ENCODE results near the gene ZNF618. TPM values are rescaled to one million over a fixed set of nuclear protein-coding genes. Genes with fewer than 3 reads are reported as not detected.

Gene ZNF618
- total RNA-seq, 1 experiment from 2014 or later: 22.0 TPM

DNA sequence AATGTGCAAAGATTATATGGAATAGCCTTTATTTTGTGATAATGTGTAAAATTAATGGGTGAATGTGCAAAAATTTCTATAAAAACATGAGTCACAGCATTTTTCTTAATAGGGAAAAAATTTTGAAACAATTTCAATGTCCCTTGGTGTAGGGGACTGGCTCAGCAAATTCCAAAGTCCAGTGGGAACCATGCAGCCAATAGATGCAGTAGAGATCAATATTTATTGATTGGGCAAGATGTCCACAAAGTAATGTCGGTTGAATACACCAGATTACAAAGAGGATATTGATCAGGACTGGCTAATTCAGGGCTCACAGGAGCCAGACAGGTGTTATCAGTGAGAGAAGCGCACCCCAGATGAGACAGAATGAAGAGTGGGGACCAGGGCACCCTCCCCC, 139.5 kb downstream of the ZNF618 start:
- ATAC-seq (no peak), DNase-seq (ENCODE audit: low spot score) (no peak)
- no peaks in the 10 kb centered on the region for H3K27me3 Mint-ChIP-seq (ENCODE audit: low read depth)
- H3K4me3 Mint-ChIP-seq: no peak overlapping the region
- ChIA-PET POLR2A (no interaction called here), CTCF (no interaction called here)
- peaks cover 11% of the 10 kb centered on the region for H3K9me3 Mint-ChIP-seq
- no peak overlapping the region for H3K27ac Mint-ChIP-seq
- H3K36me3 Mint-ChIP-seq: peaks cover 28% of the 10 kb centered on the region
- TF ChIP-seq ZNF317 (CRISPR knock-in tag; IDR thresholded peaks at IDR 0.05; ENCODE audit: borderline replicate concordance, low read depth): no peak
- TF ChIP-seq MXD4 (CRISPR knock-in tag; IDR thresholded peaks at IDR 0.05; ENCODE audit: borderline replicate concordance): no peak
- TF ChIP-seq JAZF1 (CRISPR knock-in tag; IDR thresholded peaks at IDR 0.05): no peak
- no peak for TF ChIP-seq KAT7 (CRISPR knock-in tag; IDR thresholded peaks at IDR 0.05; ENCODE audit: borderline replicate concordance)
- TF ChIP-seq, protein P1, sequence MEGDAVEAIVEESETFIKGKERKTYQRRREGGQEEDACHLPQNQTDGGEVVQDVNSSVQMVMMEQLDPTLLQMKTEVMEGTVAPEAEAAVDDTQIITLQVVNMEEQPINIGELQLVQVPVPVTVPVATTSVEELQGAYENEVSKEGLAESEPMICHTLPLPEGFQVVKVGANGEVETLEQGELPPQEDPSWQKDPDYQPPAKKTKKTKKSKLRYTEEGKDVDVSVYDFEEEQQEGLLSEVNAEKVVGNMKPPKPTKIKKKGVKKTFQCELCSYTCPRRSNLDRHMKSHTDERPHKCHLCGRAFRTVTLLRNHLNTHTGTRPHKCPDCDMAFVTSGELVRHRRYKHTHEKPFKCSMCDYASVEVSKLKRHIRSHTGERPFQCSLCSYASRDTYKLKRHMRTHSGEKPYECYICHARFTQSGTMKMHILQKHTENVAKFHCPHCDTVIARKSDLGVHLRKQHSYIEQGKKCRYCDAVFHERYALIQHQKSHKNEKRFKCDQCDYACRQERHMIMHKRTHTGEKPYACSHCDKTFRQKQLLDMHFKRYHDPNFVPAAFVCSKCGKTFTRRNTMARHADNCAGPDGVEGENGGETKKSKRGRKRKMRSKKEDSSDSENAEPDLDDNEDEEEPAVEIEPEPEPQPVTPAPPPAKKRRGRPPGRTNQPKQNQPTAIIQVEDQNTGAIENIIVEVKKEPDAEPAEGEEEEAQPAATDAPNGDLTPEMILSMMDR (IDR thresholded peaks at IDR 0.05): no peak
- no peak for TF ChIP-seq ZNF423 (CRISPR knock-in tag; IDR thresholded peaks at IDR 0.05)
- TF ChIP-seq RORB (CRISPR knock-in tag; IDR thresholded peaks at IDR 0.05): no peak
- no peak for TF ChIP-seq JUN (CRISPR knock-in tag; IDR thresholded peaks at IDR 0.05)
- no peak for TF ChIP-seq NR2C2 (CRISPR knock-in tag; IDR thresholded peaks at IDR 0.05)
- TF ChIP-seq, protein P2, sequence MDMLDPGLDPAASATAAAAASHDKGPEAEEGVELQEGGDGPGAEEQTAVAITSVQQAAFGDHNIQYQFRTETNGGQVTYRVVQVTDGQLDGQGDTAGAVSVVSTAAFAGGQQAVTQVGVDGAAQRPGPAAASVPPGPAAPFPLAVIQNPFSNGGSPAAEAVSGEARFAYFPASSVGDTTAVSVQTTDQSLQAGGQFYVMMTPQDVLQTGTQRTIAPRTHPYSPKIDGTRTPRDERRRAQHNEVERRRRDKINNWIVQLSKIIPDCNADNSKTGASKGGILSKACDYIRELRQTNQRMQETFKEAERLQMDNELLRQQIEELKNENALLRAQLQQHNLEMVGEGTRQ (CRISPR knock-in tag; IDR thresholded peaks at IDR 0.05): no peak
- TF ChIP-seq, protein P3, sequence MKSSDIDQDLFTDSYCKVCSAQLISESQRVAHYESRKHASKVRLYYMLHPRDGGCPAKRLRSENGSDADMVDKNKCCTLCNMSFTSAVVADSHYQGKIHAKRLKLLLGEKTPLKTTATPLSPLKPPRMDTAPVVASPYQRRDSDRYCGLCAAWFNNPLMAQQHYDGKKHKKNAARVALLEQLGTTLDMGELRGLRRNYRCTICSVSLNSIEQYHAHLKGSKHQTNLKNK (CRISPR knock-in tag; IDR thresholded peaks at IDR 0.05): no peak
- no peak for TF ChIP-seq SOX15 (CRISPR knock-in tag; IDR thresholded peaks at IDR 0.05)
- TF ChIP-seq FOXK1 (CRISPR knock-in tag; IDR thresholded peaks at IDR 0.05): no peak
- TF ChIP-seq TP53 (CRISPR knock-in tag; IDR thresholded peaks at IDR 0.05): no peak
- TF ChIP-seq, protein P4, sequence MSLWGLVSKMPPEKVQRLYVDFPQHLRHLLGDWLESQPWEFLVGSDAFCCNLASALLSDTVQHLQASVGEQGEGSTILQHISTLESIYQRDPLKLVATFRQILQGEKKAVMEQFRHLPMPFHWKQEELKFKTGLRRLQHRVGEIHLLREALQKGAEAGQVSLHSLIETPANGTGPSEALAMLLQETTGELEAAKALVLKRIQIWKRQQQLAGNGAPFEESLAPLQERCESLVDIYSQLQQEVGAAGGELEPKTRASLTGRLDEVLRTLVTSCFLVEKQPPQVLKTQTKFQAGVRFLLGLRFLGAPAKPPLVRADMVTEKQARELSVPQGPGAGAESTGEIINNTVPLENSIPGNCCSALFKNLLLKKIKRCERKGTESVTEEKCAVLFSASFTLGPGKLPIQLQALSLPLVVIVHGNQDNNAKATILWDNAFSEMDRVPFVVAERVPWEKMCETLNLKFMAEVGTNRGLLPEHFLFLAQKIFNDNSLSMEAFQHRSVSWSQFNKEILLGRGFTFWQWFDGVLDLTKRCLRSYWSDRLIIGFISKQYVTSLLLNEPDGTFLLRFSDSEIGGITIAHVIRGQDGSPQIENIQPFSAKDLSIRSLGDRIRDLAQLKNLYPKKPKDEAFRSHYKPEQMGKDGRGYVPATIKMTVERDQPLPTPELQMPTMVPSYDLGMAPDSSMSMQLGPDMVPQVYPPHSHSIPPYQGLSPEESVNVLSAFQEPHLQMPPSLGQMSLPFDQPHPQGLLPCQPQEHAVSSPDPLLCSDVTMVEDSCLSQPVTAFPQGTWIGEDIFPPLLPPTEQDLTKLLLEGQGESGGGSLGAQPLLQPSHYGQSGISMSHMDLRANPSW (CRISPR knock-in tag; conservative IDR thresholded peaks at IDR 0.05; ENCODE audit: low read depth): no peak
- TF ChIP-seq SMAD3 (CRISPR knock-in tag; IDR thresholded peaks at IDR 0.05; ENCODE audit: borderline replicate concordance): no peak
- H3K4me1 Mint-ChIP-seq: peaks cover 13% of the 10 kb centered on the region

DNA sequence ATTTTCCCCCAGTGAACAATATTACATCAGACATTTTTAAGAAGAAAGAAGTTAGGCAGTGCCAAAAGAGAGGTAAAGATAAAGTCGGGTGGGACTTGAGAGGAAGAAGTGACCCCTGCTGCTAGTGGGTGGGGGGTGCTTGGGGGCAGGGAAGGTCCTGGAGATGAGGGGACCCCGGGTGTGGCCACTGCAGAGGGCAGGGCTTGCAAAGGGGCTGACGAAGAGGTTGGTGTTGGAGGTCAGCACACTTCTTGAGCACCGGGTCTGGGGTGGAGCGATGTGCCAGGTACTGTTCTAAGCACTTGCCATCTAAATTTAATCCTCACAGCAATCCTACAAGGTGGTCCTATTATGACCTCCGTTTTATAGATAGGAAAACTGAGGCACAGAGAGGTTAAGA, 140.0 kb downstream of the ZNF618 start:
- H3K27ac Mint-ChIP-seq: no peak overlapping the region
- ChIA-PET CTCF (interaction anchor here (1.1 kb wide), 1 partner anchor 53 kb away, joined by 5 read pairs; no protein-coding TSS in a partner anchor), POLR2A (no interaction called here)
- peaks cover 10% of the 10 kb centered on the region for H3K4me1 Mint-ChIP-seq
- peaks cover 11% of the 10 kb centered on the region for H3K9me3 Mint-ChIP-seq
- H3K36me3 Mint-ChIP-seq: peaks cover 28% of the 10 kb centered on the region
- TF ChIP-seq CREM (CRISPR knock-in tag; IDR thresholded peaks at IDR 0.05): no peak
- TF ChIP-seq, protein P5, sequence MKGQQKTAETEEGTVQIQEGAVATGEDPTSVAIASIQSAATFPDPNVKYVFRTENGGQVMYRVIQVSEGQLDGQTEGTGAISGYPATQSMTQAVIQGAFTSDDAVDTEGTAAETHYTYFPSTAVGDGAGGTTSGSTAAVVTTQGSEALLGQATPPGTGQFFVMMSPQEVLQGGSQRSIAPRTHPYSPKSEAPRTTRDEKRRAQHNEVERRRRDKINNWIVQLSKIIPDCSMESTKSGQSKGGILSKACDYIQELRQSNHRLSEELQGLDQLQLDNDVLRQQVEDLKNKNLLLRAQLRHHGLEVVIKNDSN (CRISPR knock-in tag; IDR thresholded peaks at IDR 0.05): no peak
- H3K4me3 Mint-ChIP-seq: no peak overlapping the region
- ATAC-seq (no peak), DNase-seq (ENCODE audit: low spot score) (no peak)
- H3K27me3 Mint-ChIP-seq (ENCODE audit: low read depth): no peaks in the 10 kb centered on the region
